ENCODE results near the gene MARCHF9. TPM values are rescaled to one million over a fixed set of nuclear protein-coding genes. Genes with fewer than 3 reads are reported as not detected.

Gene MARCHF9
- total RNA-seq, 1 experiment from 2014 or later: 42.4 TPM

DNA sequence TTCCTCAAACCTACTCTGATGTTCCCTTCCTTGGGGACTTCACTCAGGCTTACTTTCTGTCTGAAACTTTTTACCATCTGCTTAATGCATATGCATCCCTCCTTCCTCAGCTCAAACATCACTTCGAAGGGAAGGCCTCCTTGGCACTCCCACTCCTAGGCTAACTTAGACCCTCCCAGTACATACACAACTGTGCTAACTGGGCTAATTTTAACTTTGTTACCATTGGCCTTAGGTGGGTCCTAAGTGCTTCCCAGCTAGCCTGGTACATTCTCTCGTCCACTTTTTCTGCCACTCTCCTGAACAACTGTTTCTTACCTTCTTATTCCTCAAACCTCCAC, 21.3 kb downstream of the MARCHF9 start:
- Mint-ChIP-seq H3K4me3 (ENCODE audit: low read depth, unreplicated experiment) (no peak overlapping the region), H3K9me3 (ENCODE audit: low read depth, unreplicated experiment) (no peaks in the 10 kb centered on the region), H3K36me3 (ENCODE audit: insufficient read depth, unreplicated experiment) (peaks cover 40% of the 10 kb centered on the region), H3K27ac (ENCODE audit: unreplicated experiment) (no peak overlapping the region), H3K4me1 (ENCODE audit: low read depth, unreplicated experiment) (peaks cover 2% of the 10 kb centered on the region), H3K27me3 (ENCODE audit: unreplicated experiment) (no peaks in the 10 kb centered on the region)
- DNase-seq: no peak
- intact Hi-C loops (cut with micrococcal nuclease; ENCODE audit: unreplicated experiment): no loop called here
- TF ChIP-seq, protein P1, sequence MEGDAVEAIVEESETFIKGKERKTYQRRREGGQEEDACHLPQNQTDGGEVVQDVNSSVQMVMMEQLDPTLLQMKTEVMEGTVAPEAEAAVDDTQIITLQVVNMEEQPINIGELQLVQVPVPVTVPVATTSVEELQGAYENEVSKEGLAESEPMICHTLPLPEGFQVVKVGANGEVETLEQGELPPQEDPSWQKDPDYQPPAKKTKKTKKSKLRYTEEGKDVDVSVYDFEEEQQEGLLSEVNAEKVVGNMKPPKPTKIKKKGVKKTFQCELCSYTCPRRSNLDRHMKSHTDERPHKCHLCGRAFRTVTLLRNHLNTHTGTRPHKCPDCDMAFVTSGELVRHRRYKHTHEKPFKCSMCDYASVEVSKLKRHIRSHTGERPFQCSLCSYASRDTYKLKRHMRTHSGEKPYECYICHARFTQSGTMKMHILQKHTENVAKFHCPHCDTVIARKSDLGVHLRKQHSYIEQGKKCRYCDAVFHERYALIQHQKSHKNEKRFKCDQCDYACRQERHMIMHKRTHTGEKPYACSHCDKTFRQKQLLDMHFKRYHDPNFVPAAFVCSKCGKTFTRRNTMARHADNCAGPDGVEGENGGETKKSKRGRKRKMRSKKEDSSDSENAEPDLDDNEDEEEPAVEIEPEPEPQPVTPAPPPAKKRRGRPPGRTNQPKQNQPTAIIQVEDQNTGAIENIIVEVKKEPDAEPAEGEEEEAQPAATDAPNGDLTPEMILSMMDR (IDR thresholded peaks at IDR 0.05; ENCODE audit: unreplicated experiment): no peak
- CTCF ChIA-PET: no interaction called here
- no TSS peak for BruUV-seq (replicated peaks)

DNA sequence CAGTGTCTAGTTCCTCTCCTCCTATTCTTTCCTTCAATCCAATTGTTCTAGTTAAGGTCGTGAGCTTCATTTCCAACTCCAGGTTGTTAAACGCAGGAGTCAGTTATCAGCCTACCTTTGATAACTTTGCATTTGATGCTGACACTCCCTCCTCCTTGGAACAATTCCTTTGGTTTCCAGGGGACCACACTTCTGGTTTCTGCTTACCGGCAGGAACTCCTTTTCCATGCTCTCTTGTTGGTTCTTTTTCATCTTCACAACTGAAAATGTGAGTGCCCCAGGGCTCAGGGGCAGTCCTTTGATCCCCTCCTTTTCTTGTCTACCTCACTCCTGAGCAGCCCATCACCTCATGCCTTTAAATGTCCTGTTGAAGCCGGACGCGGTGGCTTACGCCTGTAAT, 22.5 kb downstream of the MARCHF9 start:
- H3K4me1 Mint-ChIP-seq (ENCODE audit: low read depth, unreplicated experiment): no peaks in the 10 kb centered on the region
- CTCF ChIA-PET: no interaction called here
- TF ChIP-seq, protein P1 (IDR thresholded peaks at IDR 0.05; ENCODE audit: unreplicated experiment): no peak
- H3K36me3 Mint-ChIP-seq (ENCODE audit: insufficient read depth, unreplicated experiment): peaks cover 28% of the 10 kb centered on the region
- H3K27me3 Mint-ChIP-seq (ENCODE audit: unreplicated experiment): no peaks in the 10 kb centered on the region
- DNase-seq: no peak
- H3K9me3 Mint-ChIP-seq (ENCODE audit: low read depth, unreplicated experiment): no peaks in the 10 kb centered on the region
- no peak overlapping the region for H3K27ac Mint-ChIP-seq (ENCODE audit: unreplicated experiment)
- intact Hi-C loops (cut with micrococcal nuclease; ENCODE audit: unreplicated experiment): no loop called here
- BruUV-seq (replicated peaks): no TSS peak
- H3K4me3 Mint-ChIP-seq (ENCODE audit: low read depth, unreplicated experiment): no peak overlapping the region

DNA sequence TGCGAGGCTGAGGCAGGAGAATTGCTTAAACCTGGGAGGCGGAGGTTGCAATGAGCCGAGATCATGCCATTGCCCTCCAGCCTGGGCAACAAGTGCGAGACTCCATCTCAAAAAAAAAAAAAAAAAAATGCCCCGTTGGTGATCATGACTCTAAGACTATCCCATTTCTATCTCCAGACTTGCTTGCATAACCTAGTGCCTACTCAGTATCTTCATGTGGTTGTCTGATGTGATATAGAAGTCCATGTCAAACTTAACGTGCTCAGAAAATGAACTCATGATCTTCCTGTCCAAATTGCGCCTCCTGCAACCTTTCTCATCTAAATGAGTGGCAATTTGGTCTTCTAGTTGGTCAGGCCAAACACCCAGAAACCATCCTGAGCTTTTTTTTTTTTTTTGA, 23.0 kb downstream of the MARCHF9 start:
- CTCF ChIA-PET: no interaction called here
- Mint-ChIP-seq H3K36me3 (ENCODE audit: insufficient read depth, unreplicated experiment) (peaks cover 28% of the 10 kb centered on the region), H3K27ac (ENCODE audit: unreplicated experiment) (no peak overlapping the region), H3K9me3 (ENCODE audit: low read depth, unreplicated experiment) (no peaks in the 10 kb centered on the region), H3K4me3 (ENCODE audit: low read depth, unreplicated experiment) (no peak overlapping the region), H3K4me1 (ENCODE audit: low read depth, unreplicated experiment) (no peaks in the 10 kb centered on the region), H3K27me3 (ENCODE audit: unreplicated experiment) (no peaks in the 10 kb centered on the region)
- no peak for DNase-seq
- TF ChIP-seq, protein P1 (IDR thresholded peaks at IDR 0.05; ENCODE audit: unreplicated experiment): no peak
- intact Hi-C loops (cut with micrococcal nuclease; ENCODE audit: unreplicated experiment): no loop called here
- BruUV-seq (replicated peaks): no TSS peak

DNA sequence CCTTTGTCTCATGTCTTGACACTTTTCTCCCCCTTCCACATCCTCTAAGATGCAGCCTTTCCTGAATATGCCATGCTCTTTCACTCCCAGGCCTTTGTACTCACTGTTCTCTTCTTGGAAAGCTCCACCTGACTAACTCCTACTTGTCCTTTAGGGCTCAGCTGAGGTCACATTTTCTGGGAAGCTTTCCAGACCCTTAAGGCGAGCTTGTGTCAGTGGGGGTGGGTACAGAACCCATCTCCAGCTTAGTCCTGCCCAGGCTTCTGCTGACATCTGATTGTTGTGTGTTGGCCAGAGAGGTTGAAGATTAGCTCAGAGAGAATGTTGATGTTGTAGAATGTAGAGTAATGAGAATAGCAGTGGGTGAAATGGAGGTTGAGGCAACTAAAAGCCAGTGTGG, 24.8 kb downstream of the MARCHF9 start:
- BruUV-seq (replicated peaks): no TSS peak
- no peak for DNase-seq
- intact Hi-C loops (cut with micrococcal nuclease; ENCODE audit: unreplicated experiment): no loop called here
- H3K9me3 Mint-ChIP-seq (ENCODE audit: low read depth, unreplicated experiment): no peaks in the 10 kb centered on the region
- H3K4me1 Mint-ChIP-seq (ENCODE audit: low read depth, unreplicated experiment): no peaks in the 10 kb centered on the region
- no peak overlapping the region for H3K4me3 Mint-ChIP-seq (ENCODE audit: low read depth, unreplicated experiment)
- H3K27ac Mint-ChIP-seq (ENCODE audit: unreplicated experiment): no peak overlapping the region
- TF ChIP-seq, protein P1 (IDR thresholded peaks at IDR 0.05; ENCODE audit: unreplicated experiment): no peak
- peaks cover 24% of the 10 kb centered on the region for H3K36me3 Mint-ChIP-seq (ENCODE audit: insufficient read depth, unreplicated experiment)
- no peaks in the 10 kb centered on the region for H3K27me3 Mint-ChIP-seq (ENCODE audit: unreplicated experiment)
- CTCF ChIA-PET: no interaction called here

Measured in Calu3 (cell line).